IPS-18c (cell line): Measurements from ENCODE around the gene HIVEP2.

Experiments
- H3K4me3 ChIP-seq: 2 replicates; pipeline ENCODE4 v1.7.0; 2013; ENCODE audit warnings: low read depth, mild to moderate bottlenecking, low read length, moderate library complexity; ENCODE audit not compliant: insufficient read depth
- H3K9me3 ChIP-seq: one replicate; pipeline ENCODE4 v1.6.1; 2013; ENCODE audit warnings: mild to moderate bottlenecking, low read length, moderate library complexity; ENCODE audit not compliant: control insufficient read depth, insufficient read depth

HIVEP2 gene

GRCh38 chr6:142908235-142908634, 36.7 kb downstream of the HIVEP2 start:
- Histone ChIP-seq H3K9me3 (peaks cover 1% of the 10 kb centered on the region), H3K4me3 (no peak overlapping the region)

- no peaks in the 10 kb centered on the region for H3K9me3 ChIP-seq
- H3K4me3 ChIP-seq, result no peak overlapping the region
Measured at GRCh38 chr6:142907544-142907943, 37.4 kb downstream of the HIVEP2 start.

- H3K9me3 ChIP-seq, result no peaks in the 10 kb centered on the region
- no peak overlapping the region for H3K4me3 ChIP-seq
Measured at GRCh38 chr6:142906945-142907470, 38.0 kb downstream of the HIVEP2 start.

- Histone ChIP-seq H3K9me3 (no peaks in the 10 kb centered on the region), H3K4me3 (no peak overlapping the region)
Measured at GRCh38 chr6:142903812-142904211, 41.2 kb downstream of the HIVEP2 start.

- no peaks in the 10 kb centered on the region for H3K9me3 ChIP-seq
- no peak overlapping the region for H3K4me3 ChIP-seq
Measured at GRCh38 chr6:142902636-142903053, 42.3 kb downstream of the HIVEP2 start.

GRCh38 chr6:142901611-142902010, 43.4 kb downstream of the HIVEP2 start:
- Histone ChIP-seq H3K9me3 (no peaks in the 10 kb centered on the region), H3K4me3 (no peak overlapping the region)

GRCh38 chr6:142900227-142900971, 44.6 kb downstream of the HIVEP2 start:
- Histone ChIP-seq H3K9me3 (no peaks in the 10 kb centered on the region), H3K4me3 (no peak overlapping the region)

- H3K9me3 ChIP-seq, result no peaks in the 10 kb centered on the region
- no peak overlapping the region for H3K4me3 ChIP-seq
Measured at GRCh38 chr6:142898927-142899895, 45.8 kb downstream of the HIVEP2 start.

- Histone ChIP-seq H3K9me3 (no peaks in the 10 kb centered on the region), H3K4me3 (no peak overlapping the region)
Measured at GRCh38 chr6:142897659-142898058, 47.3 kb downstream of the HIVEP2 start.

GRCh38 chr6:142896732-142897131, 48.2 kb downstream of the HIVEP2 start:
- Histone ChIP-seq H3K9me3 (no peaks in the 10 kb centered on the region), H3K4me3 (no peak overlapping the region)

- H3K9me3 ChIP-seq, result no peaks in the 10 kb centered on the region
- H3K4me3 ChIP-seq, result no peak overlapping the region
Measured at GRCh38 chr6:142893088-142893487, 51.9 kb downstream of the HIVEP2 start.

- H3K4me3 ChIP-seq, result no peak overlapping the region
- H3K9me3 ChIP-seq, result no peaks in the 10 kb centered on the region
Measured at GRCh38 chr6:142892254-142893021, 52.5 kb downstream of the HIVEP2 start.

GRCh38 chr6:142891454-142891853, 53.5 kb downstream of the HIVEP2 start:
- H3K9me3 ChIP-seq, result no peaks in the 10 kb centered on the region
- no peak overlapping the region for H3K4me3 ChIP-seq

- no peak overlapping the region for H3K4me3 ChIP-seq
- H3K9me3 ChIP-seq, result no peaks in the 10 kb centered on the region
Measured at GRCh38 chr6:142888456-142888855, 56.5 kb downstream of the HIVEP2 start.

GRCh38 chr6:142887517-142887916, 57.5 kb downstream of the HIVEP2 start:
- H3K4me3 ChIP-seq, result no peak overlapping the region
- H3K9me3 ChIP-seq, result no peaks in the 10 kb centered on the region

- Histone ChIP-seq H3K9me3 (no peaks in the 10 kb centered on the region), H3K4me3 (no peak overlapping the region)
Measured at GRCh38 chr6:142886431-142887170, 58.4 kb downstream of the HIVEP2 start.
